HEK293 (cell line): ENCODE measurements around the gene ASL.
"Not testable (repeated sequence)": the region's sequence is repeated elsewhere in the genome, so short reads cannot be mapped to it uniquely, and the experiment has no call there.

Experiments
- CTCF ChIP-seq: fragments of 450-650 bp; formaldehyde crosslinking; IDR thresholded peaks from 2 replicates; pipeline ENCODE4 v1.5.1; 2016; ENCODE audit warnings: missing biosample characterization, missing genetic modification characterization
- KLF1 ChIP-seq: fragments of 450-650 bp; formaldehyde crosslinking; IDR thresholded peaks from 2 replicates; pipeline ENCODE4 v1.5.1; 2016; ENCODE audit warnings: missing biosample characterization, missing genetic modification characterization
- PRDM4 ChIP-seq: fragments of 450-650 bp; formaldehyde crosslinking; IDR thresholded peaks from 2 replicates; pipeline ENCODE4 v1.5.1; 2017; ENCODE audit warnings: missing biosample characterization, missing genetic modification characterization
- SP2 ChIP-seq: fragments of 450-650 bp; formaldehyde crosslinking; IDR thresholded peaks from 2 replicates; pipeline ENCODE4 v1.5.1; 2016; ENCODE audit warnings: missing biosample characterization, missing genetic modification characterization
- ZBTB48 ChIP-seq: fragments of 450-650 bp; formaldehyde crosslinking; IDR thresholded peaks from 2 replicates; pipeline ENCODE4 v1.5.1; 2016; ENCODE audit warnings: missing biosample characterization, missing genetic modification characterization
- ZNF121 ChIP-seq: fragments of 450-650 bp; formaldehyde crosslinking; IDR thresholded peaks from 2 replicates; pipeline ENCODE4 v1.5.1; 2016; ENCODE audit warnings: missing biosample characterization, missing genetic modification characterization
- ZNF274 ChIP-seq, 2 experiments: fragments of 200-500 bp in 1 of 2; fragments of 450-650 bp in 1 of 2; sonication (Bioruptor generic) in 1 of 2; formaldehyde crosslinking in 1 of 2; IDR thresholded peaks; 2 replicates each; pipeline versions ENCODE4 v1.5.1 to v1.6.1; 2014 to 2016; ENCODE audit warnings: borderline replicate concordance in 1 of 2, inconsistent platforms in 1 of 2, low read length in 1 of 2, missing biosample characterization in 1 of 2, missing genetic modification characterization in 1 of 2
- ZNF350 ChIP-seq: fragments of 450-650 bp; formaldehyde crosslinking; IDR thresholded peaks from 2 replicates; pipeline ENCODE4 v1.5.0; 2017; ENCODE audit warnings: missing biosample characterization, mild to moderate bottlenecking, missing genetic modification characterization
- ZNF416 ChIP-seq: fragments of 450-650 bp; formaldehyde crosslinking; IDR thresholded peaks from 2 replicates; pipeline ENCODE4 v1.5.1; 2016; ENCODE audit warnings: missing biosample characterization, missing genetic modification characterization
- ZNF830 ChIP-seq: fragments of 450-650 bp; IDR thresholded peaks from 2 replicates; pipeline ENCODE4 v1.5.0; 2018; ENCODE audit warnings: missing biosample characterization, missing genetic modification characterization, low read depth, mild to moderate bottlenecking, moderate library complexity

GRCh38 chr7:66034436-66035010, 41.1 kb upstream of the ASL start:
- not testable (repeated sequence) for TF ChIP-seq SP2 (tag by site-specific recombination); ZNF274 (IDR thresholded peaks at IDR 0.05; ENCODE audit: low read length); ZNF274 (tag by site-specific recombination; IDR thresholded peaks at IDR 0.05; ENCODE audit: borderline replicate concordance); PRDM4 (tag by site-specific recombination); ZNF830 (tag by site-specific recombination); ZNF350 (tag by site-specific recombination); CTCF (tag by site-specific recombination); ZNF416 (tag by site-specific recombination); KLF1 (tag by site-specific recombination); ZBTB48 (tag by site-specific recombination); ZNF121 (tag by site-specific recombination)
